GM10266 (cell line): ENCODE data around the gene SMURF1.

Experiments used
- DNase-seq: peaks from one replicate; pipeline ENCODE4 v3.0.0; 2012; ENCODE audit errors: extremely low spot score
- TF ChIP-seq, protein P1 (sequence below): IDR thresholded peaks from 2 replicates; pipeline ENCODE4 v1.5.1; 2012; ENCODE audit warnings: mild to moderate bottlenecking, low read depth; ENCODE audit not compliant: control insufficient read depth, insufficient read depth; ENCODE audit errors: missing control alignments

Gene SMURF1

DNA sequence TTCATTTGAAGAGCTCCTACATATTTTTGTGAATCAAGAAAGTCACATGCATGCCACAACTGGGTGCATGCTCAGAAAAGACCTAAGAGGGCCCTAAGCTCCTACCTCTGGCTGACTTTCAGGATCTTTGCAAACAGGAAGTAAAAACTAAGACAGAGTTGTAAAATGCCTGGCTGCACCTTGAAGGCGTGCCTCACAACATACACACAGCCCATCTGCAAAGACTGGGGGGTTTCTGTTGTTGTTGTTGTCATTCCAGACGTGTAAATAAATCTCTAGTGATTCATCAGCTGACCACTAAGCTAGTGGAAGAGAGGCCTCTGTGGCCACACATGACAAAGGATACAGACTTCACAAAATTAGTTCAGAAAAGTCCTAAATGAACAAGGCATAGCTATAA lies 31.8 kb downstream of the SMURF1 start:
- DNase-seq = no peak
- TF ChIP-seq, protein P1, sequence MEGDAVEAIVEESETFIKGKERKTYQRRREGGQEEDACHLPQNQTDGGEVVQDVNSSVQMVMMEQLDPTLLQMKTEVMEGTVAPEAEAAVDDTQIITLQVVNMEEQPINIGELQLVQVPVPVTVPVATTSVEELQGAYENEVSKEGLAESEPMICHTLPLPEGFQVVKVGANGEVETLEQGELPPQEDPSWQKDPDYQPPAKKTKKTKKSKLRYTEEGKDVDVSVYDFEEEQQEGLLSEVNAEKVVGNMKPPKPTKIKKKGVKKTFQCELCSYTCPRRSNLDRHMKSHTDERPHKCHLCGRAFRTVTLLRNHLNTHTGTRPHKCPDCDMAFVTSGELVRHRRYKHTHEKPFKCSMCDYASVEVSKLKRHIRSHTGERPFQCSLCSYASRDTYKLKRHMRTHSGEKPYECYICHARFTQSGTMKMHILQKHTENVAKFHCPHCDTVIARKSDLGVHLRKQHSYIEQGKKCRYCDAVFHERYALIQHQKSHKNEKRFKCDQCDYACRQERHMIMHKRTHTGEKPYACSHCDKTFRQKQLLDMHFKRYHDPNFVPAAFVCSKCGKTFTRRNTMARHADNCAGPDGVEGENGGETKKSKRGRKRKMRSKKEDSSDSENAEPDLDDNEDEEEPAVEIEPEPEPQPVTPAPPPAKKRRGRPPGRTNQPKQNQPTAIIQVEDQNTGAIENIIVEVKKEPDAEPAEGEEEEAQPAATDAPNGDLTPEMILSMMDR = no peak

DNA sequence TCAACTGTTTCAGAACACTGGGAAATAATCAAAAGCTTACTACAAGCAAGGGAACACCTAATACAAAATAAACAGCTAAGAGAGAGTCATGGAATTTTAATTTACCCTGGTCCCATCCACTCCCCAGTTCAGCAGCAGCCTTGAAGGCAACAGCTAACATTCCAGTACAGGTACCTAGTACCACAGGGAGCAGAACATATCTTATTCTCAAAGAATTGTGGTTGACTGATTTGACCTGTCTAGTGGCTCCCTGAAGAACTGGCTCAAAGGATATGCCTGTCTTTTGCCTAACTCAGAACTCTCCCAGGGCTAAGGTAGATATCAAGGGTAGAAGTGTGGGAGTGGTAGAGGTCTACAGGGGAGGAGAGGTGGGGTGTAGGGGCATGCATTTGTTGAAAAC lies 32.3 kb downstream of the SMURF1 start:
- no peak for DNase-seq
- TF ChIP-seq, protein P1 = no peak

DNA sequence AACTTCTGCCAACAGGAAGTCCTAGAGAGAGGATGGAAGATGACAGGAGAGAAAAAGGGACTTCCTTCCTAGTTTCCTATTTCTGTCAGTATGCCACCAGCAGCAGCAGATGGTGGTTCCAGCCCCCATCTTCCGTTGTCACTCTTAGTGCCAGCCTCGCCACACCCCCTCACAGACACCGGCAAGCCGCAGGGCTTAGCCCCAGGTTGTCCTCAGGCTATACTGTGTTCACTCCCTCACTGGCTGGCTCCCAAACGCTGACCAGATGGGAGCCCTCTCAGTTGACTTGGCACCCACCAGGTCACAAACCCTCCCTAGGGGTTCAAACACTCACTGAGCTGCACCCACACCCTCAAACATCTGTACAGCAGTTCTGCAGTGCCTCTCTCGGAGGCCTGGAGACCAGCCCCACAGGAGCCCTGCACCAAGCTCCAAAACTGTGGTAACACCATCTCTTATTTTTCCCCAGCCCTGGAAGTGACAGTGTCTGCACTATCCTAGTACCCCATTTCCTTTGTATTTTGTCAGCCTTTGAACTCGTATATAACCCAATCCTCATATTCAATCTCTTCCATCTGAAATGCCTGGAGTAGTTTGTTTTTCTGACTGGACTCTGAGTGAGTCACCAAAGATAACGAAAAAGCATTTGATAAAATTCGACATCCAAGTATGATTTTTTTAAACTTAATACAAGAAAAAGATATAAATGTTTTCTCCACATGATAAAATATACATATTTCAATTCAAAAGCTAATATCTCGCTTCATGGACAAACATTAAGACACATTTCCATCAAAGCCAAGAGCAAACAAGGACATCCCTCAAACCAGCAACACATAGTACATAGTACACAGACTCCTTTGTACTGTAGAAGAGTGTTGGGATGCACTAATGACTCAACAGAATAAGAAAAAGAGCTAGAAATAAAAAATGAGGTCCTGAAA lies 34.5 kb downstream of the SMURF1 start:
- TF ChIP-seq, protein P1 = no peak
- no peak for DNase-seq

DNA sequence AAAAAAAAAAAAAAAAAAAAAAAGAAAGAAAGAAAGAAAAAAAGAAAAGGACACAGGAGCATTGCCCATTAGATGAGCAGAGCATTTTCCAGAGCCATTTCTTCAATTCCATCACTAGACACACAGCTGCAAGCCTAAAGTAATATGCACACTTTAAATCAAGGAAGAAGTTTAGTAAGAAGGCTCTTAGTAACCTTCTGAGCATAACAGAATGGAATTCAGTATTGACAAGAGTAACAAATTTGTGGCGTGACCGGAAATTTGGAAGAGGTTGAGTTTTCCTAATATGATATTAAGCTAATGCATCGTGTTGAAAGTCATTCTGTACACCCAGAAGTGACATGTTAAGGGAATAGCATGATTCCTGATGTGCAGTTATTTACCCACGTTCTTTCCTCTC lies 35.3 kb downstream of the SMURF1 start:
- TF ChIP-seq, protein P1 = no peak

DNA sequence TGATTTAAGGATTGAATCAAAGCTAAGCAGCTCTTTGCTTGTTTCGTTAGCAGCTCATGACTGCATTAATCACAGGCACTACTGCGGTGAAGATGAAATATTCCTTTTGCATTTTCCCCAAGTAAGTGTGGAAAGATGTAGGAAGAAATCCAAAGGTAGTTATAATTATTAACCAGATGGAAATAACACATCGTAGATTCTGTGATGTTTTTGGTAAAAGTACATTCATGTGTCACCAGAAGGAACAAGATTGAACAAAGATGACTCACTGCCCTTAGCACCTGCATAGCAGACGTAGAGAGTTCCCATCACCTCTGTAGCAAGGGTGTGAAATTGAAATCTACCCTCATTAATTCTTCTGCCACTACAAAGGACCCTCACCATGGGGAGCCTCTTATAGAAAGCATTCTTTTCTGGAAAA lies 37.1 kb downstream of the SMURF1 start:
- TF ChIP-seq, protein P1 = no peak
- no peak for DNase-seq

More for the DNA sequence above, 35.3 kb downstream of the SMURF1 start:
- DNase-seq = no peak

DNA sequence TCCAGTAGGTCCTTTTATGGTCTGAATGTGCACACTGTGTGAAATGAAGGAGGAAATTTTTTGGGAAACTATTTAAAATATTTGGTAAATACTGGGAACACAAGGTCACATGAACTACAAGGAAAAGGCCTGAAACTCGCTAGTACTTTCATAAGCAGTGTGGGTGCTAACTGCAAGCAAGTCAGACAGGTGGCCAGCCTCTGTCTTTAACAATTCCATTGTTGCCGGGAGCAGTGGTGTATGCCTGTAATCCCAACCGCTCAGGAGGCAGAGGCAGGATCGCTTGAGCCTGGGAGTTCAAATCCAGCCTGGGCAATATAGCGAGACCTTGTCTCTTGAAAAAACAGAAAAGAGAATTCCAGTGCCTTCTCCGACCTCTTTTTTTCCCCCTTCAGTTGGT lies 37.5 kb downstream of the SMURF1 start:
- TF ChIP-seq, protein P1 = no peak
- no peak for DNase-seq

DNA sequence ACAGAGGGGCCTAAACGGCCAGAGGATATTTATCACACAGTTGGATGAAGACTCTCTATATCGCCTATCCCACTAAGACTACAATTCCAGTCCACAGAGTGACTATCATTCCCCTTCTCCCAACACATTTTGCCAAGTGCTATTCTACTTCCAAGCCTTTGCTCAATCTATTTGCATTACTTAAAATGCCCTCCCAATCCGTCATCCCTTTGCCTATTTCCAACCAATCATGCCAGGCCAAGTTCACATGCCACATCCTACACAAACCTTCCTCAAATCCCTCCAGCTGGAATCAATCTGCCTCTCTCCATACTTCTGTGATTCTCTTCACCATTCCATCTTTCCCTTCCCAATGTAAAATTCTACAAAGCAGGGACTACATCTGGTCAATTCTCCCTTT lies 38.2 kb downstream of the SMURF1 start:
- TF ChIP-seq, protein P1 = no peak
- no peak for DNase-seq
